DOHH2 (cell line): ENCODE data around the gene ENDOV.

Experiments used
- H3F3A ChIP-seq: fragments of 200-600 bp; sonication (generic), shearing (Covaris generic); 2 replicates; pipeline ENCODE4 v1.6.0; 2016; ENCODE audit warnings: antibody characterized with exemption, mild to moderate bottlenecking; ENCODE audit not compliant: control insufficient read depth, insufficient read depth
- H3K27ac ChIP-seq: fragments of 200-600 bp; sonication (generic); 2 replicates; pipeline ENCODE4 v1.5.1; 2014; ENCODE audit warnings: low read depth, mild to moderate bottlenecking, low read length, moderate library complexity
- H3K27me3 ChIP-seq: fragments of 200-600 bp; sonication (generic); 2 replicates; pipeline ENCODE4 v1.6.1; 2014; ENCODE audit warnings: mild to moderate bottlenecking, low read length, mixed read lengths; ENCODE audit not compliant: control insufficient read depth
- H3K36me3 ChIP-seq: fragments of 200-600 bp; sonication (generic); 2 replicates; pipeline ENCODE4 v1.6.1; 2014; ENCODE audit warnings: mild to moderate bottlenecking, low read length, moderate library complexity, mixed read lengths; ENCODE audit not compliant: control insufficient read depth
- H3K4me1 ChIP-seq: fragments of 200-600 bp; sonication (generic); 2 replicates; pipeline ENCODE4 v1.6.1; 2014; ENCODE audit warnings: mild to moderate bottlenecking, low read length, mixed read lengths; ENCODE audit not compliant: control insufficient read depth
- H3K4me2 ChIP-seq: fragments of 200-600 bp; sonication (generic); 2 replicates; pipeline ENCODE4 v1.6.0; 2014; ENCODE audit warnings: mild to moderate bottlenecking, low read length, moderate library complexity
- H3K4me3 ChIP-seq: fragments of 200-600 bp; sonication (generic); 2 replicates; pipeline ENCODE4 v1.5.1; 2014; ENCODE audit warnings: mild to moderate bottlenecking, low read length, mixed read lengths
- H3K79me2 ChIP-seq: fragments of 200-600 bp; sonication (generic); 2 replicates; pipeline ENCODE4 v1.6.1; 2014; ENCODE audit warnings: mild to moderate bottlenecking, low read length, mixed read lengths; ENCODE audit not compliant: control insufficient read depth
- H3K9me2 ChIP-seq: fragments of 200-600 bp; sonication (generic); replicated peaks from 2 replicates; pipeline ENCODE4 v1.6.1; 2014; ENCODE audit warnings: mild to moderate bottlenecking, low read length, mixed read lengths; ENCODE audit not compliant: control insufficient read depth
- H3K9me3 ChIP-seq: fragments of 200-600 bp; sonication (generic); 2 replicates; pipeline ENCODE4 v1.6.1; 2014; ENCODE audit warnings: antibody characterized with exemption, low read length, mixed read lengths; ENCODE audit not compliant: control insufficient read depth, insufficient read depth
- H4K20me1 ChIP-seq: fragments of 200-600 bp; sonication (generic); 2 replicates; pipeline ENCODE4 v1.6.0; 2014; ENCODE audit warnings: low read depth, mild to moderate bottlenecking, antibody characterized with exemption, low read length, moderate library complexity; ENCODE audit not compliant: control insufficient read depth, insufficient read depth
- EZH2phosphoT487 ChIP-seq: fragments of 200-600 bp; sonication (generic); IDR thresholded peaks from 2 replicates; pipeline ENCODE4 v1.6.1; 2017; ENCODE audit warnings: borderline replicate concordance, mild to moderate bottlenecking, antibody characterized with exemption, low read length, moderate library complexity, mixed read lengths
- TF ChIP-seq, protein P1 (sequence below): fragments of 200-600 bp; sonication (generic); IDR thresholded peaks from one replicate; pipeline ENCODE4 v1.5.1; 2014; ENCODE audit warnings: antibody characterized with exemption, mild to moderate bottlenecking, low read depth, low read length; ENCODE audit not compliant: poor library complexity, severe bottlenecking

Gene ENDOV

DNA sequence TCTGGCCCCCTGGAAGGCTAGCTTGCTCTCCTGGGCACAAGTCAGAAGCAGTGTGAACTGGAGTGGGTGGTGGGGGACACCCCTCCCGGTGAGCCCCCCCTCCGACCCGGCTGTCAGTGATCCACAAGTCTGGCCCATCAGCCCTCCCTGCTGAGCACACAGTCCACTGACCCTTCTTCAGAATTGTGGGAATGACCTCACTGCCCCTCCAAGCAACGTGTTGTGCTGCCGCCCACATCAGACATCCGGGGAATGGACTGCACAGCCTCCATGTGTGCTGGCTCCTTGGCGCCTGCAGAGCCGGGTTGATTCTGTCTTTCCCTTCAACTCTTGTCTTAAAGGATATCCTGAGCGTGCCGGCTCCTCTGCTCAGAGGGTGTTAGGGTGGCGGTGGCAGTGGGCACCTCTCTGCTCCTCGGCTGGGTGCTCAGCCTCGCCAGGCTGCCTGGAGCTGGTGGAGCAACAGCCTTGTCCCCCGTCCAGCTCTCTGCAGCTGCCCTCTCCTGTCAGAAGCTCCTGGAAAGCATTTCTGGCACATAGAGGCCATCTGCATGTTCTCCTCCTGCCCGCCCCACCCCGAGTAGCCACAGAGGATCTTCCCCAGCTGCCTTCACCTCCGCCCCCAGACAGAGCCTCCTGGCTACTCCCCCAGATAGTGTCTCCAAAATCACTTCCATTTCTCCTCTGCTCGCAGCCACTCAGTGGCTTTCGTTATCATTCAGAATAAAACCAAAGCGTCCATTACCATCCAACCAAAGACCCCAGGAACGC is 41.7 kb downstream of the ENDOV start:
- Histone ChIP-seq H3K9me3 (no peaks in the 10 kb centered on the region), H4K20me1 (no peaks in the 10 kb centered on the region), H3K27me3 (peaks cover 7% of the 10 kb centered on the region; the same call in 1 of the 2 replicates), H3K79me2 (0 out of 2 replicates have a peak, but pooled peaks cover 3% of the 10 kb centered on the region), H3K36me3 (peaks cover 2% of the 10 kb centered on the region; the same call in 1 of the 2 replicates), H3K4me2 (no peak overlapping the region), H3K4me3 (no peak overlapping the region), H3K9me2 (no peaks in the 10 kb centered on the region), H3F3A (0 out of 2 replicates have a peak, but pooled peaks cover 2% of the 10 kb centered on the region), H3K4me1 (peaks cover 19% of the 10 kb centered on the region), H3K27ac (no peak overlapping the region)
- TF ChIP-seq, protein P1, sequence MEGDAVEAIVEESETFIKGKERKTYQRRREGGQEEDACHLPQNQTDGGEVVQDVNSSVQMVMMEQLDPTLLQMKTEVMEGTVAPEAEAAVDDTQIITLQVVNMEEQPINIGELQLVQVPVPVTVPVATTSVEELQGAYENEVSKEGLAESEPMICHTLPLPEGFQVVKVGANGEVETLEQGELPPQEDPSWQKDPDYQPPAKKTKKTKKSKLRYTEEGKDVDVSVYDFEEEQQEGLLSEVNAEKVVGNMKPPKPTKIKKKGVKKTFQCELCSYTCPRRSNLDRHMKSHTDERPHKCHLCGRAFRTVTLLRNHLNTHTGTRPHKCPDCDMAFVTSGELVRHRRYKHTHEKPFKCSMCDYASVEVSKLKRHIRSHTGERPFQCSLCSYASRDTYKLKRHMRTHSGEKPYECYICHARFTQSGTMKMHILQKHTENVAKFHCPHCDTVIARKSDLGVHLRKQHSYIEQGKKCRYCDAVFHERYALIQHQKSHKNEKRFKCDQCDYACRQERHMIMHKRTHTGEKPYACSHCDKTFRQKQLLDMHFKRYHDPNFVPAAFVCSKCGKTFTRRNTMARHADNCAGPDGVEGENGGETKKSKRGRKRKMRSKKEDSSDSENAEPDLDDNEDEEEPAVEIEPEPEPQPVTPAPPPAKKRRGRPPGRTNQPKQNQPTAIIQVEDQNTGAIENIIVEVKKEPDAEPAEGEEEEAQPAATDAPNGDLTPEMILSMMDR = no peak
- TF ChIP-seq EZH2phosphoT487 = no peak

DNA sequence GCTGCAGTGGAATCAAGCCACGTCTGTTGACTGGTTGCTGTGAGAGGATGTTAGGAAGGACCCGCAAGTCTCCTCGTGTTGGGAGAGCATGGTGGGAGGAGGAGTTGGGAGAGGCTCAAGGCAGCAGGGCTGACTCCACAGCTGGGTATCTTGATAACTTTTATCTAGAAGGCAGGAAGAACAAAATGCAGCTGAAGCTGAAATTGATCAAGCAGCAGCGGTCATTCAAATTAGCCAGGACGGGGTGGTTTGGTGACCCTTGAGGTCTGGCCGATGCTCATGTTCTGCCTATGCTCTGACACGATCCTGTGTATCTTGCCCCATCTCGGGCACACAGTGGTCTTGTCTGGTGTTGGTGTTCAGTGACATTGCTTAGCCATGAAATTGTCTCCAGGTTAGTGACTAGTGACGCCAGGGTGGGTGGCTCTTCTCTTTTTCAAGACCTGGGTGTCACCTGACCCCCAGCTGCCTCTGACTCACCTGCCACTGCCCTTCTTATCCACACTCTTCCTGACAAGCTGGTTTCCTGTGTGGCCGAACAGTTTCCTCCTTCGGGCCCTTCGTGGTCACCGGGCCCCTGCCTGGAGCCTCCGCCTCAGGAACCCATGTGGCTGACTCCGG is 42.4 kb downstream of the ENDOV start:
- H3F3A ChIP-seq = 0 out of 2 replicates have a peak, but pooled peaks cover 2% of the 10 kb centered on the region
- H3K27me3 ChIP-seq = peaks cover 7% of the 10 kb centered on the region; the same call in 1 of the 2 replicates
- TF ChIP-seq EZH2phosphoT487 = no peak
- TF ChIP-seq, protein P1 = no peak
- H3K27ac ChIP-seq = no peak overlapping the region
- no peaks in the 10 kb centered on the region for H3K9me3 ChIP-seq
- no peaks in the 10 kb centered on the region for H3K9me2 ChIP-seq
- H4K20me1 ChIP-seq = no peaks in the 10 kb centered on the region
- 0 out of 2 replicates have a peak, but pooled peaks cover 3% of the 10 kb centered on the region for H3K79me2 ChIP-seq
- H3K4me3 ChIP-seq = no peak overlapping the region
- no peak overlapping the region for H3K4me2 ChIP-seq
- H3K36me3 ChIP-seq = peaks cover 2% of the 10 kb centered on the region; the same call in 1 of the 2 replicates
- H3K4me1 ChIP-seq = peaks cover 19% of the 10 kb centered on the region

DNA sequence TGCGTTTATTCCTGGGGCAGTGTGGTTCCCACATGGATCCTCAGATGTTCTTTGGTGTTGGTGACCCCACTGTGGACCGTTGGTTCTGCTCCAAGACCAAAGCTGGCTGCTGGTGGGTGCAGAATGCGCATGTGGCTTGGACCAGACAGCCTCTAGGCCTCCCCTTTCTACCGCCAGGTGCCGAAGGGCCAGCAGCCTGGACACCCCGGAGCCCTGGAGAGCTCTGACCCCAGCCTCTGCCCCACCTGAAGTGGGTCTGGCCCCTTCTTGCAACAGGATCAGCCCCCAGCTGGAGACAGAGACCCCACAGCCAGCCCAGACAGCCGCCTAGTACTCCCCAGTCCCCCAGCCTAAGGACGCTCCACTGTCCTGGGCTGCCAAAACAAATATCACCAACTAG is 43.0 kb downstream of the ENDOV start:
- Histone ChIP-seq H3K4me2 (no peak overlapping the region), H3K4me1 (peaks cover 19% of the 10 kb centered on the region)
- no peak for TF ChIP-seq EZH2phosphoT487
- TF ChIP-seq, protein P1 = no peak

More for the DNA sequence above, 43.0 kb downstream of the ENDOV start:
- Histone ChIP-seq H3K79me2 (0 out of 2 replicates have a peak, but pooled peaks cover 3% of the 10 kb centered on the region), H3F3A (0 out of 2 replicates have a peak, but pooled peaks cover 2% of the 10 kb centered on the region), H3K9me3 (no peaks in the 10 kb centered on the region), H4K20me1 (no peaks in the 10 kb centered on the region), H3K36me3 (peaks cover 2% of the 10 kb centered on the region; the same call in 1 of the 2 replicates), H3K27ac (no peak overlapping the region), H3K27me3 (peaks cover 7% of the 10 kb centered on the region; the same call in 1 of the 2 replicates), H3K4me3 (no peak overlapping the region), H3K9me2 (no peaks in the 10 kb centered on the region)
